NCI-H128 (cell line): ENCODE results near the gene KCNQ4.

Source experiments
- DNase-seq: peaks from one replicate; lab custom pipeline; 2025; ENCODE audit not compliant: unreplicated experiment; lab: John Stamatoyannopoulos, UW

KCNQ4 gene

DNA sequence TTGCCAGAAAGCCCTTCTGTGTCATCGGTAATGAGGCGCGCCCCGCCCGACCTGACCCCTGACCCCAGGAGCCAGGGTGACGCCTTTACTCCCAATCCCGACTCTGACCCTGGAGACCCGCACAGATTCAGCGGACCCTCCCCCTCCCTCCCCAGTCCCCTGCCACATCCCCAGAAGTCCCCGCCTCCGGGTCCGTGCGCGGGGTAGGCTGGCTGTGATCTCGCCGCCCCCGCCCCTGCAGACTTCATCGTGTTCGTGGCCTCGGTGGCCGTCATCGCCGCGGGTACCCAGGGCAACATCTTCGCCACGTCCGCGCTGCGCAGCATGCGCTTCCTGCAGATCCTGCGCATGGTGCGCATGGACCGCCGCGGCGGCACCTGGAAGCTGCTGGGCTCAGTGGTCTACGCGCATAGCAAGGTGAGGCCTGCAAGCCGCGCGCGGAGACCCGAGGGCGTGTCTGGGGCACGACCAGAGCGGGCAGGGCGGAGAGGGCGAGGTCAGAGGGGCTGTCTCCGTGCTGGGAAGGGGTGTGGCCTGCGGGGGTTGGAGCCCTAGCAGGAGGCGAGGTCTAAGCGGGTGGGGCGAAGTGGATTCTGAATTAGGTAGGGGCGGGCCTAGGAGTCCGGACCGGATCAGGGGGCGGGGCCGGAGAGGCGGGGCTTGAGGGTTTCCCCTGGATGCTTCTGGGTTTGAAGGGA is 34.8 kb downstream of the KCNQ4 start:
- peak; percentile 31 for DNase-seq

DNA sequence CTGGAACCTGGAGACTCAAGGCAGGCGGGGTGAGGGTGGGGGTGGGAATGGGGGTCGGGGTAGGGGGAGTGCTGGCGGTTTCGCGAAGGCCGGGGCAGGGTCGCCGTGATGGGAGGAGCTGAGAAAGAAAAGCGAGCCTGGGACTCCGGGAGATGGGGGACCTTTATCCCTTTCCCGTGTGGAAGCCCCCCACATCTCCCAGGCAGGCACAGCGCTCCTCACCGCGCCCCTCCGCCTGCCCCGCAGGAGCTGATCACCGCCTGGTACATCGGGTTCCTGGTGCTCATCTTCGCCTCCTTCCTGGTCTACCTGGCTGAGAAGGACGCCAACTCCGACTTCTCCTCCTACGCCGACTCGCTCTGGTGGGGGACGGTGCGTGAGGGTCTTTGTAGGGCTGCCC is 35.5 kb downstream of the KCNQ4 start:
- DNase-seq, result no peak

DNA sequence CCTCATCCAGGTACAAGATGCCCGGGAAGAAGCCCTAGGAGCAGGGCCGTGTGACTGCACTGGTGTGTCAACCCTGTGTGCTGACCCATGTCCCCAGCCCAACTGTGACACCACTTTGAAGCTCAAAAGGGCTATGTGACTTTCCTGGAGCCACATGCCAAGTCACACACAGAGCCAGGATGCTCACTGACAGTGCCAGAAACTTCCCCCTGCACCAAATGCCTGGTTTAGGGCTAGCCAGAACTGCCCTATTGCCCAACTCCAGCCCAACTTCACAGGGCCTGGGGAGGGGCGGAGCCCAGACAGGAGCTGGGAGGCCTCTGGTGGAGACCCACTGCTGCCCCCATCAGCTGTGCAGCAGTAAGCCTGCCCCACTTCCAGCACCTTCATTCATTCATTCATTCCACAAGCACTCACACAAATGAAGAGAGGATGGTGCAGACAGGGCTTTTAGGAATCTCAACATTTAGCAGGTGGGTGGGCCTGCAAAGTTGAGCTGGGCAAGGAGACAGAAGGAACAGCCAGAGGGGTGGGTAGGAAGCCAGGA is 36.7 kb downstream of the KCNQ4 start:
- no peak for DNase-seq

DNA sequence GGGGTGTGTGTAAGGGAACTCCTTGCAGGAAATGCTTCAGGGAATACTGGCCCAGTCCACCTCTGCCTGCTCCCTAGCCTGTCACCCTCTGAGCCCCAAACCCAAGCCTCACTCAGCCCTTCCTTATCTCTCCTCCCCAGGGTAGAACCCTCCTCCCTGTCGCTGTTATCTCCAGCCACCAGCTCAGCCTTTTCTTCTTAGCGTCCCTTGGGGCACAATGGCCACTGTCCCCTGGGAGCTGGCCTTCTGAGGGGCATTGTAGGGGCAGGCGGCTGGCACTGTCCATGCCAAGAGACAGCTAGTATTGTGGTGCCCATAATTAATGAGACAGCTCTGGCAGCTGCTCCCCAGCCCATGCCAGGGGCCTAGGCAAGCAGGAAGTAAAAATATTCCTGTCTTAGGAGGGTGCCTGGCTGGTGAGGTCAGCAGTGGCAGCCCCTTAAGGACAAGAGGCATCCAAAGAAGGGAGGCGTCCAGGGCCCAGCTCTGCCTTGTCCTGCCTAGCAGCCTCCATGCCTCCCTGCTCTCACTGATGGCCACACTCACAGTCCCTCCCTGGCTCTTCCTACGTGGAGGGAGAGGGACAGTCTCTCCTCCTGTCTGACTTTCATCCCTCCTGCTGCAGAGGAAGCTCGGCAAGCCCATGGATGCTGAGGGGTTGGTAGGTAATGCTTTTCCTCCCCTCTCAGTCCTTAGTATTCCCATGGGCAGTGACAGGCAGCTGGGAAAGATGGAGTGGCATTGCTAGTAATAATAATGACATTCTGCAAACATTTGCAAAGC is 37.5 kb downstream of the KCNQ4 start:
- DNase-seq, result no peak

DNA sequence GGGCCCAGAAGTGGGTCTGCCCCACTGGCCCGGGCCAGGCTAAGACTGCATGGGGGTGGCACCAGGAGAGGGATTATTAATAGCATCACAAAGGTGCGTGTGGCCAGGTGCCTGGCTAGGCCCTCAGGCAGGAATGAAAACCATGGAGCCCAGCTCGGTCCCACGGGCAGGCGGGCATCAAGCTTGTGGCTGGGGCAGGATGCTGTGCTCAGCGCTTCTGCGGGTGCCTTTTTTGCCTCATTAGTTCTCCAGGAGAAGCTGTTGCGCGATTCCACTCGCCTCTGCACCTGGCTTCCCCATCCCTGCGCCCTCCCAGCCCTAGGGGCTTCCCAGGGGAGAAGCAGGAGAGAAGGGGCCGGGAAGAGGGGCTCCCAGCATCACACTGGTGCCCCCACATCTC is 39.3 kb downstream of the KCNQ4 start:
- DNase-seq, result no peak

DNA sequence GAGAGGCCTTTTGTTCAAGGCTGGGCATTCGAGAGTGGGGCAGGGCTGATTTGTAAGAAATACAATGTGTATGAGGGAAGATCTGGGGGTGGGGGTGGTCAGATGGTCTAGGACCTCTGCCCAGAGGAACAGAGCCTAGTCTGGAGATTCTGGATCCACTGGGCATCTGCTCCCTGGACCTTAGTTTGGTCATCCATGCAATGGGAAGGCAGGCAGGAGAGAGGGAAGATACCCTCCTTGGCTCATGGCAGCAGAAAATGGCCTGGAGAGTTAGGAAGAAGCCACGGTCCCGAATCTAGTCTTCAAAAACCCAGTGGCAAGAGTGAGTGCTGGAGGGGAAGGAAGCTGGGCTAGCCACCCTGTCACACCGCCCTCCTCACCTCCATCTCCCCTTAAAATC is 39.8 kb downstream of the KCNQ4 start:
- no peak for DNase-seq

DNA sequence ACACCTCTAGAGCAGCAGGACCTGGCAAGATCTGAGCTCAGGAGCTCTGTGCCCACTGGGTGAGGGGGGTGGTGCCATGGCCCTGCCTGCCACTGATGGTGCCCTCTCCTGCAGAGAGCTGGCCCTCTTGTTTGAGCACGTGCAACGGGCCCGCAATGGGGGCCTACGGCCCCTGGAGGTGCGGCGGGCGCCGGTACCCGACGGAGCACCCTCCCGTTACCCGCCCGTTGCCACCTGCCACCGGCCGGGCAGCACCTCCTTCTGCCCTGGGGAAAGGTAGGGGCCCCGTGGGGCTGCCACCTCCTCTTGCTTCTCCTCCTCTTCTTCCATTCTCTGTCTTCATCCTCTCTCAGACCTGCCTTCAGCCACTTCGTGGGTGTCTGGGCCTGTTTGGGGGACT is 40.4 kb downstream of the KCNQ4 start:
- DNase-seq, result no peak

DNA sequence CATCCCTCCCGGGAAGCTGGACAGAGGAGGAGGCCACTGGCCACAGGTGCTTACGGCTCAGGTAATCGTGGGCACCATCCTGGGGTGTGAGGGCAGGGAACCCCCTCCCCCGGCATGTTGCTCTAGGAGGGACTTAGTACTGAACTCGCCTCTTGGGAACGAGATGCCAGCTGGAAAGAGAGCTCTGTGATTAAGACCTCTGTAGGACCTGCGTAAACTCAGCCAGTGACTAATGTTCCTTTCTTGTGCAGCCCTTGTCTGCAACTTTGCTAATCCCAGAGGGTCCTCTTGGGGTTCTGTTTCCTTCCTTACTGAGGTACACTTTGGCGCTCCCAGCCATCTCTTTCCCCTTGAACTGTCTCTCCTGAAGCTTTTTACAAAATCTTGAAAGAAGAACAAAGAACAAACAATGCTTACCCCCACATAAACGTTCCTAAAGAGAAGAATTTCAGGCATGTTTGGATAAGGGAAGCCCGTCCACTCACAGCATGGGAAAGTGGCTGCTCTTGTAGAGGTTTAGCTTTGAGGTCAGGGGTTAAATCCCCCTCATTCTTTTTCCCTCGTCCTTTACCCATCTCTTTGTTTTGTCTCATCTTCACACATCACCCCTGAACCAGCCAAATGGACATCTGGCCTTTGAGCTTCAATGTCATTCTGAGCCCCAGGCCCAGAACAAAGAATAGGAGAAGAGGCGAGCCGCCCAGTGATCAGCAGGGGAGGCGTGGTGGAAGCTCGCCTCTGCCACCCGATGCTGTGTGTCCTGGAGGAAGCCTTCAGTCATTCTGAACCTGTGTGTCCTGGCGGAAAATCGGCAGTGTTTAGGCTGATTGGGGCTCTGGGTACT is 41.2 kb downstream of the KCNQ4 start:
- no peak for DNase-seq

DNA sequence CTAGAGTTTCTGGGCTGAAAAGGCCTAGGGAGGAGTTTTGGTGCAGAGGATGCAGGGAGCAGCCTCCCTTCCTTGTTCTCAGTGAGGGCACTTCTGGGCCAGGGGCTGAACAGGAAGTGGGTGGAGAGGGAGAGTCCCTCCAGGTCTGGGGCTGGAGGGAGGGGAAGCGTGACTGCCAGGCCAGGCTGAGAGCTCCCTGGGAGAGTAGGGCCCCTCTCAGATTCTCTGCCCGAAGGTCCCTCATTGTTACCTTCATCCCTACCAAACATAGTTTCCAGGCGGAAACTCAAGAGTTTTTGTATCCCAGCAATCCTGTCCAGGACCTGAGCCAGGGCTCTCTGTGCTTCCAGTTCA is 41.8 kb downstream of the KCNQ4 start:
- no peak for DNase-seq

DNA sequence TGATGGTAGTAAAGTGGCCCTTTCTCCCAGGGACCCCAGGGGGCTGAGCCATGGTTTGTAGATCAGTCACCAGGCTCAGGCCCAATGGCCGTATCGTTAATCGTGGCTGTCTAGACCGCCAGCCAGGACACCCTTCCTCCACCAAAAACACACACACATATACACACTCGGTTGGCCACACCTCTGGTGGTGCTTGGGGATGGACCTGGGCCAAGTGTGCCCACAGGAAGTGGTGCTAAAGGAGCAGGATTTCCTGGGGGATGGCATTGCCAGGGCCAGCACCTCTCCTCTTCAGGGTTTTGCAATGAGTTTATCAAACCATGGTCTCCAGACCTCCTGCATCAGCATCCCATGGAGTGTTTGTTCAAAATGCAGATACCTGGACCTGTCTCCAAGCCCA is 42.4 kb downstream of the KCNQ4 start:
- no peak for DNase-seq

DNA sequence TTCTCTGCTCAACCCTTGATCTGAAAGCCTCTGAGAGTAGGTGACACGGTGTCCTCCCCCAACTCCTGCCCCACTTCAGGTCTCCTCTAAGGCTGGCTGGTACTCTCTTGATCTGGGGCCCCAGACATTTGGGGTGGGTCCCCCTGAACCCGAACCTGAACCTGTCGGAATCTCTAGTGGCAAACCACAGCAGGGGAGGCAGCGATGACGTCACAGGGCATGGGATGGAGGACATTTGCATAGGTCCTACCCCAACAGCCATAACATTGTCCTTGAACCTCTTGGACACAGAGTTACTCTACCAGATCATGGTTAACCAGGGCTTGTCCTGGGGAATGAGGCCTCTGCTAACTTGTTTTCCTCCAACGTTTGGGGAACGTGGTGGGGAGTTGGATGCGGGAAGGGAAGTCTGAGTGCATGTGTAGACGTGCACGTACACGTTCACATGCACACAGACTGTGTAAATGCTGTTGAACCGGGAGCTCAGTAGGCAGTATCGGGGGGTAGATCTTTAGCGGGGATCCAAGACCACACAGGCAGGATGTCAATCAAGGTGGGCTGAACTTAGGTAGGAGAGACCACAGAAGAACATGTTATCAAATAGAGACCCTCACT is 46.2 kb downstream of the KCNQ4 start:
- DNase-seq, result no peak

DNA sequence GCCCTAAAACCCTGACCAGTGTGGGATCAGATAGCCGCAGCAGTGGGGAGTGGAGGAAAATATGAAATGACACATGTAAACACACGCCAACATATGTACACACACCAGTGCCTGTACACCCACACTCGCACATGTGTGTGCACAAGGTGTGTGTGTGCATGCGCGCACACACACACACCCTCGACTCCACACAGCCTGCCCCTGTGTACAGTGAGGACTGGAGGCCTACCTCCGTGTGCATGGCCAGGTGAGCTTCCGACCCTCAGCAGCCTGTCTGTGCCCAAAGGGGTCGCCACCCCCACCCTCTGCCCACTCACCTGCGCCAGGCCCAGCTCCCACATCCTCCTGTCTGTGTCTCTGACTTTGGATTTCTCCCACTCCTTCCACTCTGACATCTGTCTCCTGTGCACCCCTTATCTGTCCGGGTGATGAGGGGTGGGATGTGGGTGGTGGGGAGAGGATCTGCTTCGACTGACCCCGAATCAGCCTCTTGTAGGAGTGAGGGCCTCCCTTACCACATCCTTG is 46.9 kb downstream of the KCNQ4 start:
- DNase-seq, result no peak

DNA sequence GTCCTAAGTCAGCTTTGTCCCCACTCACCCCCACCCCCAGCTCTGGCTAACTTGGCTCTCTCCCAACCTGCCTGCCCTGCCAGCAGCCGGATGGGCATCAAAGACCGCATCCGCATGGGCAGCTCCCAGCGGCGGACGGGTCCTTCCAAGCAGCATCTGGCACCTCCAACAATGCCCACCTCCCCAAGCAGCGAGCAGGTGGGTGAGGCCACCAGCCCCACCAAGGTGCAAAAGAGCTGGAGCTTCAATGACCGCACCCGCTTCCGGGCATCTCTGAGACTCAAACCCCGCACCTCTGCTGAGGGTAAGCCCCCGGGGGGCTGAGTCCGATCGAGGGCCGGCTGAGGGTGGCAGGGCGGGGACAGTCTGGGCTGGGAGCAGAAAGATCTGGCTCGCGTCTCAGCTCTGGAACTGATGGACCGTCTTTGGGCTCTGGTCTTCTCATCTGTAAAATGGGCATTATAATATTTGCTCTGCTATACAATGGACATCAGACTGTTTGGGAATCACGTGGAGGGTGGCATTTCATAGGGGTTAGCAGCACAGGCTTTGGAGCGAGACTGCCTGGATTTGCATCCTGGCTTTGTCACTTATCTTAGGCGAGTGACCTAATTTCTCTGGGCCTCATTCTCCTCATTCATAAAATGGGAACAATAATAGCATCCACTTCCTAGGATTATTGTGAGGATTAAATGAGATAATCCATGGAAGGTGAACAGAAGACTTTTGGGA is 47.6 kb downstream of the KCNQ4 start:
- no peak for DNase-seq

DNA sequence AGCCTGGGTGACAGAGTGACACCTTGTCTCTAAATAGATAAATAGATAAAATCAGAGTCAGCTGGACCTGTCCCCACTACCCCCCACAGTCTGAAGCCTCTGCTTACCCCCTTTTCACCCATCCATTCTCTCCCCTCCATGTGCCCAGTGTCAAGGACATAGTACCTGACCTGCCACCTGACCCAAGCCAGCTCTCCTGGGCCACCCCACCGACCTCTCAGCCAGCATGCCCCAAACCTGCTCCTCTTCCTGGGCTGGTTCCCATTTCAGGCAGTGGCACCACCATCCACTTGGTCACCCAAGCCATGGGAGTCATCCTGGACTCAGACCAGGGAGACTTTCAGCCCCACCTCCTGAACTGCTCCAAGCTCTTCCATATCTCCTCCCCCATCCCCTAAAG is 50.4 kb downstream of the KCNQ4 start:
- no peak for DNase-seq

DNA sequence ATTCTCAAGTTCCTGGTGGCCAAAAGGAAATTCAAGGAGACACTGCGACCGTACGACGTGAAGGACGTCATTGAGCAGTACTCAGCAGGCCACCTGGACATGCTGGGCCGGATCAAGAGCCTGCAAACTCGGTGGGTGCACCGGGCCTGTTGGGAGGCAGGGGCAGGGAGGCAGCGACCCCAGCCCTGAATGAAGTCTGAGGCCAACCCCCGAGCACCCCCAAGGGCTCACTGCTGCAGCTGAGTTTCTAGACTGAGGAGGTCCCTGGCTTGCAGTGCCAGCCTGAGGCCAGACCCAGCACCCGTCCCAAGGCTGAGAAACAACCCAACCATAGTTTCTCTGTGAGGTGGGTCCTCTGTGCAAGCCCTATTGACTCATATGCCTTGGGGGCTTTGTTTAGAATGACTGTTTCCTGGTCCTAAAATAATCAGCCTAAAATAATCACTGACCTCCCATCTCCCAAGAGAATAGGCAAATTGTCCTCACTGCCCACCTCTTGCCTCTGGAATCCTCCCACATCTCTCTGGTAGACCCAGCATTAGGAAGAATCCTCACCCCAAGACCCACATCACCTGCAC is 51.5 kb downstream of the KCNQ4 start:
- DNase-seq, result no peak

DNA sequence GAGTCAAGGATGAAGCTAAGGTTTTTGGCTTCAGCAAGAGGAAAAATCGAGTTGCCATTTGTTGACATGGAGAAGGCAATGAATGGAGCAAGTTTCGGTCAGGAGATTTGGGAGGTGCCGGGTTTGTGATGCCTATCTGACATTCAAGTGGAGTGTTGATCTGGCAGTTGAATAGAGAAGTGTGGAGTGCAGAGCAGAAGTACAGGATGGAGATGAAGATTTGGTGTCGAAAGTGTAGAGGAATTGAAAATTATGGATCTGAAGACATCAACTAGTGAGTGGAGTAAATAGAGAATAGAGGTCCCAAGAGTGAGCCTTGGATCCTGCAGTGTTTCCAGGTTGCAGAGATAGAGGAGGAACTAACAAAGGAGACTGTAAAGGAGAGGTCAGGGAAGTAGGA is 52.7 kb downstream of the KCNQ4 start:
- no peak for DNase-seq

DNA sequence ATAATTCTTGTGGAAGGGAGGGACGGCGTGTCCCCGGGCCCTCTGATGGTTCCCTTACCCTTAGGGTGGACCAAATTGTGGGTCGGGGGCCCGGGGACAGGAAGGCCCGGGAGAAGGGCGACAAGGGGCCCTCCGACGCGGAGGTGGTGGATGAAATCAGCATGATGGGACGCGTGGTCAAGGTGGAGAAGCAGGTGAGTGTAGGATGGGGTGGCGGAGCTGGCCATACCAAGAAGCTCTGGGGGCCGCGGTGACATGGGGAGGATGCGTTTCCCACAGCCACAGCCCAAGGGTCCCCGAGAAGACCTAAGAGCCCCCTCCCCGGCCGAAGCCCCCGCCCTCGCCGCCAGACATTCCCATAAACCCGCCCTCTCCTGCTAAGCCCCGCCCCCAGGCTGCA is 54.0 kb downstream of the KCNQ4 start:
- DNase-seq, result no peak

DNA sequence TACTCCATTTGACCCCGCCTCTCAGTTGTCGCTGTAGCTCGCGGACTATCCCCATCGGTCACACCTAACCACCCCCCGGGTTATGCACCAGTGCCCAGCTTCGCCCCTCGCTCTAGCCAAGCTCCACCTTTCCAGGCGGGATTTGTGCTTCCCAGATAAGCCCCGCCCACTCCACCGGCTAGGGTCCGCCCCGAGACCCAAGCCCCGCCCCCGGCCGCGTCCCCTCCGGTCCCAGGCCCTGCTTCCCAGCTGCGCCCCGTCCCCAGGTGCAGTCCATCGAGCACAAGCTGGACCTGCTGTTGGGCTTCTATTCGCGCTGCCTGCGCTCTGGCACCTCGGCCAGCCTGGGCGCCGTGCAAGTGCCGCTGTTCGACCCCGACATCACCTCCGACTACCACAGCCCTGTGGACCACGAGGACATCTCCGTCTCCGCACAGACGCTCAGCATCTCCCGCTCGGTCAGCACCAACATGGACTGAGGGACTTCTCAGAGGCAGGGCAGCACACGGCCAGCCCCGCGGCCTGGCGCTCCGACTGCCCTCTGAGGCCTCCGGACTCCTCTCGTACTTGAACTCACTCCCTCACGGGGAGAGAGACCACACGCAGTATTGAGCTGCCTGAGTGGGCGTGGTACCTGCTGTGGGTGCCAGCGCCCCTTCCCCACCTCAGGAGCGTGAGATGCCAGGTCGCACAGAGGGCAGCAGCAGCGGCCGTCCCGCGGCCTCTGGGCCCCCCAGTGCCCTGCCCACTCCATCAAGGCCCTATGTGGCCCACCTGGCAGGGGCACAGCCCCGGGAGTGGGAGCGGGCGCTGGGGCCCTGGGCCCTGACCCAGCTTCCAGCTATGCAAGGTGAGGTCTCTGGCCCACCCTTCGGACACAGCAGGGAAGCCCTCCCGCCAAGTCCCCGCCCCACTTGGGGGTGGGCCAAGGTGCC is 54.7 kb downstream of the KCNQ4 start:
- DNase-seq, result no peak
